Pulmonary artery endothelial cell (primary cell): ENCODE results near the gene GFRA1. TPM values are rescaled to one million over a fixed set of nuclear protein-coding genes. Genes with fewer than 3 reads are reported as not detected.

ENCODE experiments used
- DNase-seq: peaks from one replicate; pipeline ENCODE4 v3.0.0-alpha.2; 2011; ENCODE audit warnings: low read depth, low spot score
- total RNA-seq: library from RNA; depleted of rRNA; stranded (reverse); fragments of >200 nt; gene quantifications from 2 replicates; pipeline ENCODE4 v1.2.3, GENCODE V29; 2014

Gene GFRA1
- total RNA-seq, 1 donor from 2014 or later, result 0.07 TPM

GRCh38 chr10:116241085-116241484 is 31.9 kb downstream of the GFRA1 start:
- no peak for DNase-seq

GRCh38 chr10:116240157-116240950 is 32.7 kb downstream of the GFRA1 start:
- DNase-seq, result no peak

GRCh38 chr10:116239229-116239628 is 33.8 kb downstream of the GFRA1 start:
- DNase-seq, result no peak

- no peak for DNase-seq
Measured at GRCh38 chr10:116237970-116238369, 35.0 kb downstream of the GFRA1 start.

GRCh38 chr10:116237260-116237659 is 35.7 kb downstream of the GFRA1 start:
- no peak for DNase-seq

- no peak for DNase-seq
Measured at GRCh38 chr10:116233230-116233629, 39.8 kb downstream of the GFRA1 start.

GRCh38 chr10:116232613-116233012 is 40.4 kb downstream of the GFRA1 start:
- DNase-seq, result no peak

- DNase-seq, result no peak
Measured at GRCh38 chr10:116226766-116227165, 46.2 kb downstream of the GFRA1 start.

- no peak for DNase-seq
Measured at GRCh38 chr10:116226053-116226452, 47.0 kb downstream of the GFRA1 start.

- no peak for DNase-seq
Measured at GRCh38 chr10:116223289-116223688, 49.7 kb downstream of the GFRA1 start.

GRCh38 chr10:116221053-116221452 is 52.0 kb downstream of the GFRA1 start:
- DNase-seq, result no peak

- DNase-seq, result no peak
Measured at GRCh38 chr10:116216676-116217075, 56.3 kb downstream of the GFRA1 start.

- DNase-seq, result no peak
Measured at GRCh38 chr10:116215651-116216050, 57.4 kb downstream of the GFRA1 start.

GRCh38 chr10:116211682-116212081 is 61.3 kb downstream of the GFRA1 start:
- DNase-seq, result no peak

- DNase-seq, result no peak
Measured at GRCh38 chr10:116210588-116211346, 62.2 kb downstream of the GFRA1 start.

GRCh38 chr10:116209781-116210180 is 63.2 kb downstream of the GFRA1 start:
- DNase-seq, result no peak

- DNase-seq, result no peak
Measured at GRCh38 chr10:116208956-116209567, 63.9 kb downstream of the GFRA1 start.

- no peak for DNase-seq
Measured at GRCh38 chr10:116207690-116208089, 65.3 kb downstream of the GFRA1 start.

- no peak for DNase-seq
Measured at GRCh38 chr10:116203661-116204060, 69.3 kb downstream of the GFRA1 start.

- DNase-seq, result no peak
Measured at GRCh38 chr10:116201670-116202430, 71.2 kb downstream of the GFRA1 start.

GRCh38 chr10:116201011-116201410 is 72.0 kb downstream of the GFRA1 start:
- DNase-seq, result no peak

GRCh38 chr10:116198676-116199035 is 74.3 kb downstream of the GFRA1 start:
- DNase-seq, result no peak
